AG10803 (cell line): ENCODE data around the gene EMC7.
"Not testable (repeated sequence)": the region's sequence is repeated elsewhere in the genome, so short reads cannot be mapped to it uniquely, and the experiment has no call there.

ENCODE experiments used
- DNase-seq: peaks from one replicate; pipeline ENCODE4 v3.0.0; 2010; ENCODE audit warnings: low read depth
- H3K4me3 ChIP-seq: 2 replicates; pipeline ENCODE4 v1.5.1; 2011; ENCODE audit warnings: mild to moderate bottlenecking, low read length, control low read depth
- CTCF ChIP-seq: conservative IDR thresholded peaks from 2 replicates; pipeline ENCODE4 v1.5.1; 2011; ENCODE audit warnings: mild to moderate bottlenecking, low read length, control low read depth, inconsistent platforms

The EMC7 gene

GRCh38 chr15:34124651-34125050, 23.0 kb upstream of the EMC7 start:
- H3K4me3 ChIP-seq: no peak overlapping the region
- no peak for TF ChIP-seq CTCF
- no peak for DNase-seq

GRCh38 chr15:34122771-34123183, 21.1 kb upstream of the EMC7 start:
- no peak overlapping the region for H3K4me3 ChIP-seq
- peak; percentile 75 for DNase-seq
- TF ChIP-seq CTCF: no peak

- DNase-seq, H3K4me3 ChIP-seq: not testable (repeated sequence)
These were observed 20.1 kb upstream of the EMC7 start for GRCh38 chr15:34121786-34122185.

- not testable (repeated sequence) for H3K4me3 ChIP-seq, DNase-seq
These were observed 18.8 kb upstream of the EMC7 start for GRCh38 chr15:34120420-34120819.

- TF ChIP-seq CTCF: no peak
- DNase-seq: peak; percentile 31
- H3K4me3 ChIP-seq: no peak overlapping the region
These were observed 17.6 kb upstream of the EMC7 start for GRCh38 chr15:34119291-34119690.

GRCh38 chr15:34116620-34117019, 15.0 kb upstream of the EMC7 start:
- no peak for TF ChIP-seq CTCF
- peak; percentile 47 for DNase-seq
- H3K4me3 ChIP-seq: no peak overlapping the region

GRCh38 chr15:34114739-34115138, 13.1 kb upstream of the EMC7 start:
- H3K4me3 ChIP-seq: no peak overlapping the region
- TF ChIP-seq CTCF: no peak
- DNase-seq: no peak

GRCh38 chr15:34114215-34114614, 12.6 kb upstream of the EMC7 start:
- H3K4me3 ChIP-seq: no peak overlapping the region
- DNase-seq: no peak
- no peak for TF ChIP-seq CTCF
